ENCODE measurements around the gene ESPNL.

The ESPNL gene

DNA sequence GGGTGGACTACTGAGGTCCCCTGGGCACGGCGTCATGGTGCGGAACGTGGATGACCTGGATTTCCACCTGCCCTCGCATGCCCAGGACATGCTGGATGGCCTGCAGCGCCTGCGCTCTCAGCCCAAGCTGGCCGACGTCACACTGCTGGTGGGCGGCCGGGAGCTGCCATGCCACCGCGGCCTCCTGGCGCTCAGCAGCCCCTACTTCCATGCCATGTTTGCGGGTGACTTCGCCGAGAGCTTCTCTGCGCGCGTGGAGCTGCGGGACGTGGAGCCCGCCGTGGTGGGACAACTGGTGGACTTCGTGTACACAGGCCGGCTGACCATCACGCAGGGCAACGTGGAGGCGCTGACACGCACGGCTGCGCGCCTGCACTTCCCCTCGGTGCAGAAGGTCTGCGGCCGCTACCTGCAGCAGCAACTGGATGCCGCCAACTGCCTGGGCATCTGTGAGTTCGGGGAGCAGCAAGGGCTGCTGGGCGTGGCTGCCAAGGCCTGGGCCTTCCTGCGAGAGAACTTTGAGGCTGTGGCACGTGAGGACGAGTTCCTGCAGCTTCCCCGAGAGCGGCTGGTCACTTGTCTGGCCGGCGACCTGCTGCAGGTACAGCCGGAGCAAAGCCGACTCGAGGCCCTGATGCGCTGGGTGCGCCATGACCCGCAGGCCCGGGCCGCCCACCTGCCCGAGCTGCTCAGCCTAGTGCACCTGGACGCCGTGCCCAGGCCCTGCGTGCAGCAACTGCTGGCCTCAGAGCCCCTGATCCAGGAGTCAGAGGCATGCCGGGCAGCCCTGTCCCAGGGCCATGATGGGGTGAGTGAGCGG lies 40.8 kb downstream of the ESPNL start:
- Histone ChIP-seq H3K4me1 (ENCODE audit: insufficient read depth, poor library complexity, severe bottlenecking) (peaks cover 28% of the 10 kb centered on the region), H3K36me3 (ENCODE audit: low read depth) (no peaks in the 10 kb centered on the region), H3K9me3 (ENCODE audit: severe bottlenecking) (no peaks in the 10 kb centered on the region), H3K4me3 (ENCODE audit: severe bottlenecking) (no peak overlapping the region), H3K27ac (ENCODE audit: poor library complexity, severe bottlenecking) (peak overlapping the region; percentile 20), H3K27me3 (ENCODE audit: insufficient read depth, poor library complexity, severe bottlenecking) (no peaks in the 10 kb centered on the region)
- TF ChIP-seq, protein P1, sequence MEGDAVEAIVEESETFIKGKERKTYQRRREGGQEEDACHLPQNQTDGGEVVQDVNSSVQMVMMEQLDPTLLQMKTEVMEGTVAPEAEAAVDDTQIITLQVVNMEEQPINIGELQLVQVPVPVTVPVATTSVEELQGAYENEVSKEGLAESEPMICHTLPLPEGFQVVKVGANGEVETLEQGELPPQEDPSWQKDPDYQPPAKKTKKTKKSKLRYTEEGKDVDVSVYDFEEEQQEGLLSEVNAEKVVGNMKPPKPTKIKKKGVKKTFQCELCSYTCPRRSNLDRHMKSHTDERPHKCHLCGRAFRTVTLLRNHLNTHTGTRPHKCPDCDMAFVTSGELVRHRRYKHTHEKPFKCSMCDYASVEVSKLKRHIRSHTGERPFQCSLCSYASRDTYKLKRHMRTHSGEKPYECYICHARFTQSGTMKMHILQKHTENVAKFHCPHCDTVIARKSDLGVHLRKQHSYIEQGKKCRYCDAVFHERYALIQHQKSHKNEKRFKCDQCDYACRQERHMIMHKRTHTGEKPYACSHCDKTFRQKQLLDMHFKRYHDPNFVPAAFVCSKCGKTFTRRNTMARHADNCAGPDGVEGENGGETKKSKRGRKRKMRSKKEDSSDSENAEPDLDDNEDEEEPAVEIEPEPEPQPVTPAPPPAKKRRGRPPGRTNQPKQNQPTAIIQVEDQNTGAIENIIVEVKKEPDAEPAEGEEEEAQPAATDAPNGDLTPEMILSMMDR (IDR thresholded peaks at IDR 0.05; ENCODE audit: poor library complexity, severe bottlenecking), result no peak
- DNase-seq (ENCODE audit: low spot score), result no peak
- no peak for ATAC-seq (ENCODE audit: low read depth)

GRCh38 chr2:238141541-238142318 lies 41.6 kb downstream of the ESPNL start:
- peaks cover 28% of the 10 kb centered on the region for H3K4me1 ChIP-seq (ENCODE audit: insufficient read depth, poor library complexity, severe bottlenecking)
- TF ChIP-seq, protein P1 (IDR thresholded peaks at IDR 0.05; ENCODE audit: poor library complexity, severe bottlenecking), result no peak
- DNase-seq (ENCODE audit: low spot score), result peak; percentile 86
- H3K27me3 ChIP-seq (ENCODE audit: insufficient read depth, poor library complexity, severe bottlenecking), result no peaks in the 10 kb centered on the region
- no peaks in the 10 kb centered on the region for H3K9me3 ChIP-seq (ENCODE audit: severe bottlenecking)
- no peak overlapping the region for H3K4me3 ChIP-seq (ENCODE audit: severe bottlenecking)
- peak; percentile 72 for ATAC-seq (ENCODE audit: low read depth)
- no peaks in the 10 kb centered on the region for H3K36me3 ChIP-seq (ENCODE audit: low read depth)
- peak overlapping the region; percentile 20 for H3K27ac ChIP-seq (ENCODE audit: poor library complexity, severe bottlenecking)

GRCh38 chr2:238142382-238143205 lies 42.5 kb downstream of the ESPNL start:
- TF ChIP-seq, protein P1 (IDR thresholded peaks at IDR 0.05; ENCODE audit: poor library complexity, severe bottlenecking), result no peak
- no peaks in the 10 kb centered on the region for H3K27me3 ChIP-seq (ENCODE audit: insufficient read depth, poor library complexity, severe bottlenecking)
- no peak overlapping the region for H3K4me3 ChIP-seq (ENCODE audit: severe bottlenecking)
- H3K9me3 ChIP-seq (ENCODE audit: severe bottlenecking), result no peaks in the 10 kb centered on the region
- H3K27ac ChIP-seq (ENCODE audit: poor library complexity, severe bottlenecking), result peak overlapping the region; percentile 20
- ATAC-seq (ENCODE audit: low read depth) (peak; percentile 30), DNase-seq (ENCODE audit: low spot score) (no peak)
- H3K4me1 ChIP-seq (ENCODE audit: insufficient read depth, poor library complexity, severe bottlenecking), result peaks cover 28% of the 10 kb centered on the region
- H3K36me3 ChIP-seq (ENCODE audit: low read depth), result no peaks in the 10 kb centered on the region

GRCh38 chr2:238143239-238143951 lies 43.3 kb downstream of the ESPNL start:
- Histone ChIP-seq H3K4me3 (ENCODE audit: severe bottlenecking) (no peak overlapping the region), H3K9me3 (ENCODE audit: severe bottlenecking) (no peaks in the 10 kb centered on the region), H3K36me3 (ENCODE audit: low read depth) (no peaks in the 10 kb centered on the region), H3K4me1 (ENCODE audit: insufficient read depth, poor library complexity, severe bottlenecking) (peaks cover 28% of the 10 kb centered on the region), H3K27ac (ENCODE audit: poor library complexity, severe bottlenecking) (no peak overlapping the region), H3K27me3 (ENCODE audit: insufficient read depth, poor library complexity, severe bottlenecking) (no peaks in the 10 kb centered on the region)
- ATAC-seq (ENCODE audit: low read depth) (peak; percentile 53; the same call in 2 of the 3 replicates), DNase-seq (ENCODE audit: low spot score) (no peak)
- TF ChIP-seq, protein P1 (IDR thresholded peaks at IDR 0.05; ENCODE audit: poor library complexity, severe bottlenecking), result no peak
